Measurements from ENCODE around the gene ARRDC1.
"Not testable (repeated sequence)": the region's sequence is repeated elsewhere in the genome, so short reads cannot be mapped to it uniquely, and the experiment has no call there.

ARRDC1 gene

DNA sequence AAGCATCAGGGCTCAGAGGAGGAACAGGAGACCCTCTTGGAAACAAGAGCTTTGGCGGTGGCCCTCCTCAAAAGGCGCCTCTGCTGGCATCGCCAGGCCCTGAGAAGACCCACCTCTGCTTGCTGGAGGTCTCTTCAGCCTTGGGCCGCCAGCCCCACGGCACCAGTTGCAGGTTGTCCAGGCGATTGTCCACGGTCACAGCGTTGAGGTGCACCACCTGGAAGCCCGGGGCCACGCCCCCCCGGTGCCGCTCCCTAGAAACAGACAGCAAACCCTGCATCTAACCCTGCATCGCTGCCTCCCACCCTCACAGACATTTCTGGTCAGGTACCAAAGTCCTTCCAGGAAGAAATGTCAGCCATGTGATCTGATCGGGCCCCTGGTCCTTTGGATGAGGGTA, 18.6 kb upstream of the ARRDC1 start:
- FAIRE-seq = no peak

- FAIRE-seq = no peak
These were observed 17.2 kb upstream of the ARRDC1 start for GRCh38 chr9:137588311-137588710.

DNA sequence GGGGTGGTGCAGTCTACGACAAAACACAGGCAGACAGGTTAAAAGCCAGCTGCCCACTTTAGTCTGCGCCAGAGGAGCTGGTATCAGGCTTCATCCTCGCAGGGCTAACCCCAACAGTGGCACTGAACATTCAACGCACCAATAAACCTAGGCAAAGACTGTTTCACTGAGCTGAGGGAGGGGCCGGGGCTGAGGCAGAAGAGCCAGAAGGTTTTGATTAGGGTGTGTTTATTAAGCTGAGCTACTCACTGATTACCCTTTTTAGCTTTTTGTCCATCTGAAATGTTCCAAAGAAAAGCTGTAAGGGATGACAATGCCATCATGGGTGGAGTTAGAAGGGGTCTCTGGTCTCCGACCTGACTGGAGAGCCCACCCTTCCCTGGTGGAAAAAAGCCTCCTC, 16.6 kb upstream of the ARRDC1 start:
- no peak for FAIRE-seq

DNA sequence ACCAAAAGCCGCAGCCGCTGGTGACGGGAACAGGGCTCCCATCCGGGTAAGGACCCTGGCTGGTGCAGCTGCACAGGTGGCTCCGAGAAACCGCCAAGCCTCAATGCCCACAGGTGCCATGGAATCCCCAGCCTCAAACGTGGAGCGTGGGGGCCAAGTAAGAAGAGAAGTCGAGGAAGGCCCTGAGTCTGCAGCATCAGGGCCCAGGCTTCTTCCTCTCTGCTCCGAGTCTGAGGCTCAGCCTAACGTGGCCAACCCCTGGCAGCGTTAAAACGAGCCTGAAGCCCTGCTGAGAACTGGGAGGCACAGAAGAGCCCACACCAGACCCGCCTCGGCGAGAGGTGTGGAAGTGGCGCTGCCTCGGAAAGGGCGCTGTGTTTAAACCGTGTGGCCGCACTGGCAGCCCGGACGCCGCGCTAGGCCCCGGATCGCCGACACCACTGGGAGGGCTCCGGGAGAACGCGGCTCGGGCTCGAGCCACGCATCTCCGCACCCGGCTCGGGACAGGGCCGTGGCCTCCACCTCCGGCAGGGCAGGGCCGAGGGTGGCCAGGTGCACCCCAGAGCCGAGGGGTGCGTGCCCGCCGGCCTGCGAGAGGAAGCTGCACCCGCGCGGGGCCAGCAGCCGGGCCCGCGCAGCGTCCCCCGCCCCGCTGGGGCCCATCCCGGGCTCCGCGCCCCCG, 15.9 kb upstream of the ARRDC1 start:
- FAIRE-seq = no peak

DNA sequence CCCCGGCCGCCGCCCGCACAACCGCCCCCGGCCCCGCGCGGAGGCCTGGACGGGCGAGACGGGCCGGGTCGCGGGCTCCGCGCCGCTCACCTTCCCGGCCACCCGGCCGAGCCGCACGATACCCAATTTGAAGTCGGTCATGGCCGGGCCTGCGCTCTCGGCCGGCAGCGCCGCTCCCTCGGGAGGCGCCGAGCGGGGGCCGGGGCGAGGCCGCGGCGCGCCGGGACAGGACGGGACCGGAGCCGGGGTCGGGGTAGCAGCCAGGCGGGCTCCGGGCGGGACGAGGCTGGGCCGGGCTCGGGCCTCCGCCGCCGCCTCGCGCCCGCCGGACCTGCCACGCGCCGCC, 15.4 kb upstream of the ARRDC1 start:
- FAIRE-seq = no peak

- FAIRE-seq = no peak
These were observed 14.8 kb upstream of the ARRDC1 start, which contains the start of gene ZMYND19 for GRCh38 chr9:137590469-137591383. ZMYND19 (minus strand) TSS chr9:137590512; CDS start chr9:137590263, 249 bp downstream.

- FAIRE-seq = no peak
These were observed 12.7 kb upstream of the ARRDC1 start for GRCh38 chr9:137592767-137593166.

GRCh38 chr9:137593176-137593575, 12.3 kb upstream of the ARRDC1 start:
- no peak for FAIRE-seq

GRCh38 chr9:137596577-137596976, 8.9 kb upstream of the ARRDC1 start:
- not testable (repeated sequence) for FAIRE-seq

- no peak for FAIRE-seq
These were observed 6.5 kb upstream of the ARRDC1 start for GRCh38 chr9:137598943-137599342.

GRCh38 chr9:137602661-137603060, 2.8 kb upstream of the ARRDC1 start:
- FAIRE-seq = no peak

- no peak for FAIRE-seq
These were observed 1.6 kb upstream of the ARRDC1 start for GRCh38 chr9:137603879-137604278.

DNA sequence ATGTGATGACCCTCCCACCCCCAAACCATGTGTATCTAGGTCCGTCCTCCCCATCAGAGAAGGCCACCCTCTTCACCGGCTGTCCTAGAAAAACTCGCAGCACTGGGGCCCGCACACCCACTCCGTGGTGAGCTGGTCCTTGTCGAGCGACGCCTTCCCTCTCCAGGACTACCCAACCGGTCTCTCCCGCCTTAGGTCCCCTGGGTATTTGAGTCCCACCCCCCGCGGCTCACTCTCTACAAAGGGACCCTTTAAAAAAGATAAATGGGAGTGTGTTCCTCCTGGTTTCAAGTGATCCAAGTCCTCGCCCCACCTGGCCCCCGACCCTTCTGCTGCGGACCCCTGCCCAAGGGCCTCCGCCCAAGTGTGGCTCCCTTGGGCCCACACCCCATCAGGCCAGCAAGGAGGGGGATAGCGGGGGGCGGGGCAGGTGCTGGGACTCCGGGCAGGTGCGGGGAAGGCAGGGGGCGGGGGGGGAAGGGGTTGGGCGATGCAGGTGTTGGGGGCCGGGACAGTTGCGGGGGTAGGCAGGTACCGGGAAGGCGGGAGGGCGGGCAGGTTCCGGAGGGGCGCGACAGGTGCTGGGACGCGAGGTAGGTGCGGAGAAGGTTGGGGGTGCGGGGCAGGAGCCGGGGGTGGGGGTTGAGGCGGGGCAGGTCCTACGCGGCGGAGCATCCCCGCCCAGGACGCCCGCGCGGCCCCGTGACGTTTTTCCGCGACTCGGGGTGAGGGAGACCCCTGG, 970 bp upstream of the ARRDC1 start:
- FAIRE-seq = no peak

GRCh38 chr9:137606005-137606621, 627 bp downstream of the ARRDC1 start:
- FAIRE-seq = no peak

DNA sequence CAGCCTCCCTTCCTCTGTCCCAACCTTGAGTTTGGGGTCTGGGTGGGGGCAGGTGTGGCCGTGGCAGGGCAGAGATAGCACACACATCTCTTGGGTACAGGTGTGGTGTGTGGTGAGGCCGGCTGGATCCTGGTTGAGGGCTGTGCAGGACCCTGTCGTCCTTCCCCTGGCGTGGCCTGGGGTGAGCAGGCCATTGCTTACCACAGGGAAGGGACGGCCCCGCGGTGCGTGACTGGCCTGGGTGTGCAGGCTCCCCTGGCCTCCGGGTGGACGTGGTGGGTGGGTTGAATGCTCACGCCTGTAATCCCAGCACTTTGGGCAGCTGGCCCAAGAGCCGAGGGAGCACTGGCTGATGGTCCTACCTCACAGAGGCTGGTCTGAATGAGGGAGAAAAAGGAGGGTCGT, 1.2 kb downstream of the ARRDC1 start:
- FAIRE-seq = no peak

DNA sequence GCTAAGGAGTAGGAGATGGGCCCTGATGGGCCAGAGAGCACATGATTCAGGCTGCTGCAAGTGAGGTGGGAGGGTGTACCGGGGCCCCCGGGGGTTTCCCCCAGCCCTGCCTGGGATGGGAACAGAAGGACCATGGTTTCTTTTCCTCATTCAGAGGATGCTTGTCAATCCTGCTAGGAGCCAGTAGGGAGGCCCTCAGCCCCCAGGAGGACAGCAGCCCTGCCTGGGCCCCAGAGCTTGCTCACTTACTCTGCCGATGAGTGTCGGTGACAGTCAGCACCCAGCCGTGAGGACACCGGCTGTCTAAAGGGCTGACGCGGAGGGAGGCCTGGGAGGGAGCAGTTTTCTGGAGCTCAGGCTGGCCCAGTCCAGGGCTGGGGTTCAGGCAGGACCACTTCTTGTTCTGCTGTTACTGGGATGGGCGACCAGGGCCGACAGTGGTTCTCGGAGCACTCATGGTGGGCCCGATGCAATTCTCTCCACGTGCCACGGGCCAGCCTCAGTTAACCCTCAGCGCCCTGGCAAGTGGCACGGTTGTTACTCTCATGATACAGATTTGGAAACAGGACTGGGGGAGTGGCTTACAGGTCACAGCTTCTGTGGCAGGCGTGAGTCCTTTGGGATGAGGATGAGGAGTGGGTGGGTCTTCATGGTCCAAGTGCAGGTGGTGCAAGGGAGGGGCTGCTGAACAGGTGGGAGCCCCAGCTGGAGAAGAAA, 1.8 kb downstream of the ARRDC1 start:
- no peak for FAIRE-seq

DNA sequence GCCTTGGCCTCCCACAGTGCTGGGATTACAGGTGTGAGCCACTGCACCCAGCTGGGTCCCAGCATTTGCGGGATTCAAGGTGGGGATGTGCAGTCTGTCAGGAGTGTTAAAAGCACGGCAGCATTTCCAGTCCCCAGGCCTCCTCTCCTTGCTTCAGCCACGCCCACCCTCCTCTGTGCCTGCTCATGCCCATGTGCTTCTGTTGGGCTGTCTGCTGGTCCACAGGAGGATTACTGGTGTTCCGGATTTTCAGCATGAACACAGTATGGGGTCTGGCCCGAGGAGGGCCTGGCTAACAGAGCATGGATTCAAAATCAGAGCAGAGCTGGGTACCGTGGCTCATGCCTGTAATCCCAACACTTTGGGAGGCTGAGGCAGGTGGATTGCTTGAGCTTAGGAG, 5.5 kb downstream of the ARRDC1 start:
- no peak for FAIRE-seq

DNA sequence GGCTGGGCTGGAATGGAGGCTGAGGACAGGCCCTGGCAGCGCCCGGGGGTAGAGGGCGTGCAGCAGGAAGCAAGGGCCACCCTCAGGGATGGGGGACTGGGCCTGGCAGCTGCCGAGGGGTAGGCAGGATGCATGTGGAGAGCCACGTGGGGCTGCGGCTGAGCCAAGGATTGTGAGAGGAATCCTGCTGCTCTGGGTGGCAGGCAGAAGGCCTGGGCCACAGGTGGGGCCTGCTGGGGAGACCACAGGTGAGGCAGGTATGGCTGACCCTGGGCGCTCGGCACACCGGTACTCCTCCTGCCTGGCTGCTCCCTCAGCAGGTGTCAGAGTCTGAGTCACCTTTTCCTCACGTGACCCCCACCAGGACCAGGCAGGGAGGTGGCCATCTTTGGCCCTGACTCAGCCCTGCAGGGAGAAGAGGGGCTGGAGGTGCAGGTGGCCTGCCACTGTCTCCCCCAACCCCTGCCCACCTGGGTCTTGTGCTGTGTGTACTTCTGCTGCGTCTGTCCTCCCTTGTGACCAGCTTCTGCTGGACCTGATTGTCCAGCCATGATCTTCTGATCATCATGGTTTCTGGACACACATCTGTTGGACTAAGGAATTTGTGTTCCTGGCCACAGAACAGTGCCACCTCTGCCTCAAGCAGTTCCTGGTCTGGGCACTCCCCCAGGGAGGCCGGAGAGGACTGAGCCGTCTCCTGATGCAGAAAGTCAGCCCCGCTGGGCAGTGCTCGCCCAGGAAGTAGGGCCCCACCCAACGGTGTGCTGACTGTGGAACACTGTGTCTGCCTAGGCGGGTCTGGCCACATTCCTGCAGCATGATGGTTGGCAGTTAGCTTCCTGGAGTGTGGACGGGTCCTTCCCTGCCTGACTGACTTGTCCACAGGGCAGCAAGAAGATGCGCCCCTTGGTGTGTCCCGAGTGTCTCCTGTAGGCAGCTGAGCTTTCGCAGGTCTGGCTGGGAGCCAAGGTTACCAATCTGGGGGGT, 6.4 kb downstream of the ARRDC1 start:
- FAIRE-seq = no peak

GRCh38 chr9:137612741-137613142, 7.3 kb downstream of the ARRDC1 start:
- FAIRE-seq = no peak

GRCh38 chr9:137613259-137613658, 7.8 kb downstream of the ARRDC1 start:
- FAIRE-seq = no peak
